ENCODE data around the gene SLC2A11.

The SLC2A11 gene

DNA sequence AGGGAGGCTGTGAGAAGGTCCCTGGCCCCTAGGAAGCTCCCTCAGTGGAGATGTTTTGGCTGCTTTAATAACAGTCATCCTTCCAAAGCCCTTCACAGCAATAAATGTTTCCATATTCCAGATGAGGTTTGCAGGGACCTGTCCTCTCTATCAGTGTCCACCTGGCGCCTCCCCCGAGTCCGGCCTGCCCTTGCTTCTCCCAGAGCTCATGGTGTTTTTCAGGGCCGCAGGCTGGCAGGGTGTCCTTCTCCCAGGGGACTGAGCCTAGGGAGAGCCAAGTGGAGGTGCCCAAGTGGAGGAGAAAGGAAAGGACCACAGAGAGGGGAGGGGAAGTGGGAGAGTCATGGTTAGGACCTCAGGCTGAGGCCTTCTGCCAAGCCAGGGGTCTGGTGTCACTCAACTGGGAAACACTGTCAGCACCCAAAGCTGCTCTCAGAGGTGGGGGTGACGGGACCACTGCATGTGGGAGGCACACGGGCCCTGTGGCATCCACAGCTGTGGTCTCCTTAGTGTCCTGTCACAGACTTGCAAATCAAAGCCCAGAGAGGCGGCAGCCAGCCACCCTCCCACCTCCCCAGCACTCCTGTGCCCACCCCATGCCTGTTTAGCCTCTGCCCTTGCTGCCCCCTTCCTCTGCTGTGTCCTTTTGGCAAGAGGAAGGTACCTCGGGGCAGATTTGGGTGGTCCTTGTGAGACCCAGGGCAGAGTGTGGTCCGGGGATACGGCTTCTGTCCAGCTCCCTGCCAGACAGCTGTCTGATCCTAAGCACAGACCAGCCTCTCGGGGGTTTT is 25.3 kb upstream of the SLC2A11 start:
- Histone ChIP-seq H3K36me3 (ENCODE audit: control insufficient read depth, insufficient read depth, low read length) (peaks cover 40% of the 10 kb centered on the region), H3K27me3 (replicated peaks; ENCODE audit: control insufficient read depth, insufficient read depth, low read length, poor library complexity, severe bottlenecking) (no peaks in the 10 kb centered on the region), H3K27ac (ENCODE audit: insufficient read depth, low read length, poor library complexity, severe bottlenecking) (no peak overlapping the region), H3K4me1 (ENCODE audit: control insufficient read depth, insufficient read depth, low read length, poor library complexity, severe bottlenecking) (no peaks in the 10 kb centered on the region), H3K4me3 (ENCODE audit: insufficient read depth, low read depth, low read length, poor library complexity, severe bottlenecking) (no peak overlapping the region), H3K9me3 (ENCODE audit: control insufficient read depth, low read length) (no peaks in the 10 kb centered on the region)
- no peak for DNase-seq

DNA sequence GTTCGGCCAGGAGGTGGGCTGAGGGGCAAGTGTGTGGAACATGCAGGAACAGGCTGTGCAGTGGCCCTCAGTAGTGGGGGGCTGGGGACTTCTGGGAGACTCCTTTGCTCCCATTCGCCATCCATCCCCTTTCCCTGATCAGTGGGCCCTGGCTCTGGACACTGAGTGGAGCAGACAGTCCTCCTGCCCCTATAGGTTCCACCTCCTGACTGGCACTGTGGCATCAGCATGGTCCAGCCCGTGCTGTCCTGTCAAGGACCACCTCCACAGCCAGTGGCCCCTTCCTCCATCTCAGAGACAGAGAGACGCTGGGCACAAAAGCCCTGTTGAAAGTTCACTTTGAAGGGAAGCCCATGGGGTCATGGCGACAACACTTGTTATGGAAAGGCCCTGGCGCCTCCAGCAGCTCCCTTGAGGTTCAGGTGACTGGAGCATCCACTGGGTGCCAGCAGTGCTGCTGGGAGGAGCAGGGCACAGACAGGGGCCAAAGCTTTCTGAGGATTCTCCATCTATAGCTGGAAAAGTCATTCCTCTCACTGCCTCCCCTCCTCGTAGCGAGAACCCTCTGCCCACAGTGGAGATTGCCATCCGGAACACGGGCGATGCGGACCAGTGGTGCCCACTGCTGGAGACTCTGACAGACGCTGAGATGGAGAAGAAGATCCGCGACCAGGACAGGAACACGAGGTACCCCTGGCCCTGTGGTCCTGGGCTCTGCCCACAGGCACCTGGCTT is 24.5 kb upstream of the SLC2A11 start:
- H3K9me3 ChIP-seq (ENCODE audit: control insufficient read depth, low read length) = no peaks in the 10 kb centered on the region
- peaks cover 4% of the 10 kb centered on the region for H3K4me1 ChIP-seq (ENCODE audit: control insufficient read depth, insufficient read depth, low read length, poor library complexity, severe bottlenecking)
- peaks cover 38% of the 10 kb centered on the region for H3K36me3 ChIP-seq (ENCODE audit: control insufficient read depth, insufficient read depth, low read length)
- DNase-seq = no peak
- H3K4me3 ChIP-seq (ENCODE audit: insufficient read depth, low read depth, low read length, poor library complexity, severe bottlenecking) = no peak overlapping the region
- H3K27ac ChIP-seq (ENCODE audit: insufficient read depth, low read length, poor library complexity, severe bottlenecking) = no peak overlapping the region
- H3K27me3 ChIP-seq (replicated peaks; ENCODE audit: control insufficient read depth, insufficient read depth, low read length, poor library complexity, severe bottlenecking) = no peaks in the 10 kb centered on the region

DNA sequence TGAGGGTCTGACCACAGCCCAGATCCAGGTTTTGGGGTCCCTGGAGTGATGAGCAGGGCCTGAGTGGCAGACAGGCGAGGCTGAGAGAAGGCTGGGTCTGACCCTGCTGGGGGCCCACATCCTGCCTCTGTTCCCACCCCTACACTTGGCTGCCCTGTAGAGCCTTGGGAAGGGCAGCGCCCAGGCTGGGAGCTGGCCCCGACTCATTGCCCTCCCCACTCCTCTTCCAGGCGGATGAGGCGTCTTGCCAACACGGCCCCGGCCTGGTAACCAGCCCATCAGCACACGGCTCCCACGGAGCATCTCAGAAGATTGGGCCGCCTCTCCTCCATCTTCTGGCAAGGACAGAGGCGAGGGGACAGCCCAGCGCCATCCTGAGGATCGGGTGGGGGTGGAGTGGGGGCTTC is 23.8 kb upstream of the SLC2A11 start:
- peaks cover 33% of the 10 kb centered on the region for H3K36me3 ChIP-seq (ENCODE audit: control insufficient read depth, insufficient read depth, low read length)
- H3K27me3 ChIP-seq (replicated peaks; ENCODE audit: control insufficient read depth, insufficient read depth, low read length, poor library complexity, severe bottlenecking) = no peaks in the 10 kb centered on the region
- no peak for DNase-seq
- peaks cover 5% of the 10 kb centered on the region for H3K4me1 ChIP-seq (ENCODE audit: control insufficient read depth, insufficient read depth, low read length, poor library complexity, severe bottlenecking)
- no peak overlapping the region for H3K27ac ChIP-seq (ENCODE audit: insufficient read depth, low read length, poor library complexity, severe bottlenecking)
- H3K4me3 ChIP-seq (ENCODE audit: insufficient read depth, low read depth, low read length, poor library complexity, severe bottlenecking) = no peak overlapping the region
- H3K9me3 ChIP-seq (ENCODE audit: control insufficient read depth, low read length) = no peaks in the 10 kb centered on the region

GRCh38 chr22:23834406-23834792 is 23.3 kb upstream of the SLC2A11 start:
- DNase-seq = no peak
- Histone ChIP-seq H3K4me1 (ENCODE audit: control insufficient read depth, insufficient read depth, low read length, poor library complexity, severe bottlenecking) (peaks cover 7% of the 10 kb centered on the region), H3K27ac (ENCODE audit: insufficient read depth, low read length, poor library complexity, severe bottlenecking) (no peak overlapping the region), H3K9me3 (ENCODE audit: control insufficient read depth, low read length) (no peaks in the 10 kb centered on the region), H3K4me3 (ENCODE audit: insufficient read depth, low read depth, low read length, poor library complexity, severe bottlenecking) (no peak overlapping the region), H3K27me3 (replicated peaks; ENCODE audit: control insufficient read depth, insufficient read depth, low read length, poor library complexity, severe bottlenecking) (no peaks in the 10 kb centered on the region), H3K36me3 (ENCODE audit: control insufficient read depth, insufficient read depth, low read length) (peaks cover 33% of the 10 kb centered on the region)

GRCh38 chr22:23834793-23835483 is 22.7 kb upstream of the SLC2A11 start:
- Histone ChIP-seq H3K4me3 (ENCODE audit: insufficient read depth, low read depth, low read length, poor library complexity, severe bottlenecking) (no peak overlapping the region), H3K27ac (ENCODE audit: insufficient read depth, low read length, poor library complexity, severe bottlenecking) (no peak overlapping the region), H3K36me3 (ENCODE audit: control insufficient read depth, insufficient read depth, low read length) (peaks cover 31% of the 10 kb centered on the region), H3K27me3 (replicated peaks; ENCODE audit: control insufficient read depth, insufficient read depth, low read length, poor library complexity, severe bottlenecking) (no peaks in the 10 kb centered on the region), H3K4me1 (ENCODE audit: control insufficient read depth, insufficient read depth, low read length, poor library complexity, severe bottlenecking) (peaks cover 8% of the 10 kb centered on the region), H3K9me3 (ENCODE audit: control insufficient read depth, low read length) (no peaks in the 10 kb centered on the region)
- no peak for DNase-seq

DNA sequence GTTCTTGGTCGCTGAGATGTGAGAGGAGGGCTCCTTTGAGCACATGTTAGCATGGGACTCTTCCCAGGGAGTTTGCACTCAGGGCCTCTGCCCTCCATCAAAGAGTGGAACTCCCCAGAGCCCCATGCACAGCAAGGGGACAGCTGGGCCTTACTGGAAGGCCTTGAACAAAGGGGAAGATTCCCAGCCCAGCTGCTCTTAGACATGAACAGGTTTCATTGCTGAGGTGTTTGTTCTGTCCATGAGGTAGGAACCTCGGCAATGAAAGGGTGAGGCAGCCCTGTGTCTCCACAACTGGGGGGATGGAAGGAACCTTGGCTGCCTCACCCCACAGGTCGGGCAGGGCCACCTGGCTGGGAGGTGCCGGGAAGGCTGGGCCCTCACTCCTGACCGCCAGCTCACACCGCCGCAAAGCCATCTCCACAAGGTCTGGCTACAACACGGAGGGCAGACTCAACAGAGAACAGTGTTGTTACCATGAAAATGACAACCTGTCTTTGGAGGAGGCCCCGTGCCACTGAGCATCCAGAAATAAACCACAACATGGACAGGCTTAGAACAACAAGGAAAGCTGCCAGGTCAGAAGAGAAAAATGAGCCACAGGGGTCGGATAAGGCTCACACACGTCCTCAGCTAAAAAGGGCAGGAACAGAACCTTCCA is 22.1 kb upstream of the SLC2A11 start:
- H3K9me3 ChIP-seq (ENCODE audit: control insufficient read depth, low read length) = no peaks in the 10 kb centered on the region
- H3K4me1 ChIP-seq (ENCODE audit: control insufficient read depth, insufficient read depth, low read length, poor library complexity, severe bottlenecking) = peaks cover 8% of the 10 kb centered on the region
- no peak overlapping the region for H3K4me3 ChIP-seq (ENCODE audit: insufficient read depth, low read depth, low read length, poor library complexity, severe bottlenecking)
- DNase-seq = no peak
- no peak overlapping the region for H3K27ac ChIP-seq (ENCODE audit: insufficient read depth, low read length, poor library complexity, severe bottlenecking)
- H3K27me3 ChIP-seq (replicated peaks; ENCODE audit: control insufficient read depth, insufficient read depth, low read length, poor library complexity, severe bottlenecking) = no peaks in the 10 kb centered on the region
- peaks cover 27% of the 10 kb centered on the region for H3K36me3 ChIP-seq (ENCODE audit: control insufficient read depth, insufficient read depth, low read length)

DNA sequence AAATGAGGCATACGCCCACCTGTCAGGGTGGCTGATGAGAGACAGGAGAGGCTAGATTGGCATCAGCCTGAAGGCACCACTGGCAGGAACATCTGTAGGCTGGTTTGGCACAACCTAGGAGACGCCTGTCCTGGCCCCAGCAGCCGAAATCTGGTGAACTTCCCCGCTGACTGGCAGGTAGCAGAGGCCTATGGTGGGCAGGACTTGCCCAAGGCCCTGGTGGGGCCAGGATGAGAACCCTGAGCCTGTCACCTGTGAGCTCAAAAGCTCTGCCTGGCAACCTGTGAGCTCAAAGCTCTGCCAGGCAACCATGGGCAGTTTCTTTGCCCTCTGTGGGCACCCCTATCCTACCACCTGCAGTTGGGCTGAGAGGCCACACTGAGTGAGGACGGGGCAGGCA is 21.4 kb upstream of the SLC2A11 start:
- H3K27ac ChIP-seq (ENCODE audit: insufficient read depth, low read length, poor library complexity, severe bottlenecking) = no peak overlapping the region
- H3K4me3 ChIP-seq (ENCODE audit: insufficient read depth, low read depth, low read length, poor library complexity, severe bottlenecking) = no peak overlapping the region
- H3K36me3 ChIP-seq (ENCODE audit: control insufficient read depth, insufficient read depth, low read length) = peaks cover 27% of the 10 kb centered on the region
- peaks cover 8% of the 10 kb centered on the region for H3K4me1 ChIP-seq (ENCODE audit: control insufficient read depth, insufficient read depth, low read length, poor library complexity, severe bottlenecking)
- no peaks in the 10 kb centered on the region for H3K9me3 ChIP-seq (ENCODE audit: control insufficient read depth, low read length)
- H3K27me3 ChIP-seq (replicated peaks; ENCODE audit: control insufficient read depth, insufficient read depth, low read length, poor library complexity, severe bottlenecking) = no peaks in the 10 kb centered on the region
- DNase-seq = no peak

DNA sequence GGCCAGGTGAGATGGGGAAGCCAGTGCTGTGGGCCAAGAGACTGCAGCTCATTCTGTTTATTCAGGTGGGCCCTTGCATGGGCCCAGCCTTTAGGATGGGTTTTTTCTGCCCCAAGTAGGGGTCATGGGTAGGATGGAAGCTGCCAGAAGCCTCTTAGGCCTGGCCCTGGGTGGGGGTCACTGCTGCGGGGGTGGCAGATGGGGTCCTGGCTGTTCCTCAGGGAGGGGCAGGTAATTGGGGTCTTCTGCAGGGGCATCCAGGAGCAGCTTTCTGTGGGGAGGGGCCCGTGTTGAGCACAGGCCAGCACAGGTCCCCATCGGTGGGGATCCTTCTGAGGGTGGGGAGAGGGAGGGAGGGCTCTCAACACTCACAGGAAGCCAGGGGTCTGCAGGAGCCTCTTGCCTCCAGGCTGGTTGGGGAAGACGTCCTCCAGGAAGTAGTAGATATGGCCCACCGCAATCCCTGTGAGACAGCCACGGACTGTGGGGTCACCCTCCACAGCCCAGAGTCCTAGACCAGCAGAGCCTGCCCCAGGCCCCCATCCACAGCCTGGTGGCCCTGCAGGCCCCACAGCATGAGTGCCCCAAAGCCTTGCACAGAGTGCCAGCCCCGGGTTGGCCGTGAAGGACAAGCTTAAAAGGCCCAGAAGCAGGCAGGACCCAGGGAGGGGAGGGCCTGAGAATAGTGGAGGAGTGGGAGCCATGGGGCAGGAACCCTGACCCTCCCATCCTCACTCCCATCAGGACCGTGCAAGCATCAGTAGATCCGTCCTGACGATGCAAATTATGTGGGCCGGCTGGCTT is 20.8 kb upstream of the SLC2A11 start:
- no peak for DNase-seq
- Histone ChIP-seq H3K27me3 (replicated peaks; ENCODE audit: control insufficient read depth, insufficient read depth, low read length, poor library complexity, severe bottlenecking) (no peaks in the 10 kb centered on the region), H3K9me3 (ENCODE audit: control insufficient read depth, low read length) (no peaks in the 10 kb centered on the region), H3K36me3 (ENCODE audit: control insufficient read depth, insufficient read depth, low read length) (peaks cover 24% of the 10 kb centered on the region), H3K4me1 (ENCODE audit: control insufficient read depth, insufficient read depth, low read length, poor library complexity, severe bottlenecking) (peaks cover 8% of the 10 kb centered on the region), H3K4me3 (ENCODE audit: insufficient read depth, low read depth, low read length, poor library complexity, severe bottlenecking) (no peak overlapping the region), H3K27ac (ENCODE audit: insufficient read depth, low read length, poor library complexity, severe bottlenecking) (no peak overlapping the region)

- H3K27me3 ChIP-seq (replicated peaks; ENCODE audit: control insufficient read depth, insufficient read depth, low read length, poor library complexity, severe bottlenecking) = no peaks in the 10 kb centered on the region
- H3K4me1 ChIP-seq (ENCODE audit: control insufficient read depth, insufficient read depth, low read length, poor library complexity, severe bottlenecking) = peaks cover 8% of the 10 kb centered on the region
- peaks cover 19% of the 10 kb centered on the region for H3K36me3 ChIP-seq (ENCODE audit: control insufficient read depth, insufficient read depth, low read length)
- no peak overlapping the region for H3K27ac ChIP-seq (ENCODE audit: insufficient read depth, low read length, poor library complexity, severe bottlenecking)
- no peaks in the 10 kb centered on the region for H3K9me3 ChIP-seq (ENCODE audit: control insufficient read depth, low read length)
- H3K4me3 ChIP-seq (ENCODE audit: insufficient read depth, low read depth, low read length, poor library complexity, severe bottlenecking) = no peak overlapping the region
- no peak for DNase-seq
These were observed 20.2 kb upstream of the SLC2A11 start for GRCh38 chr22:23837496-23837859.

All from effector memory CD4-positive, alpha-beta T cell (primary cell).